ENCODE measurements around the gene ITGAE. TPM values are rescaled to one million over a fixed set of nuclear protein-coding genes. Genes with fewer than 3 reads are reported as not detected.

Gene ITGAE
- polyA plus RNA-seq, 3 donors = 66.6 to 102 (median 78.8) TPM

DNA sequence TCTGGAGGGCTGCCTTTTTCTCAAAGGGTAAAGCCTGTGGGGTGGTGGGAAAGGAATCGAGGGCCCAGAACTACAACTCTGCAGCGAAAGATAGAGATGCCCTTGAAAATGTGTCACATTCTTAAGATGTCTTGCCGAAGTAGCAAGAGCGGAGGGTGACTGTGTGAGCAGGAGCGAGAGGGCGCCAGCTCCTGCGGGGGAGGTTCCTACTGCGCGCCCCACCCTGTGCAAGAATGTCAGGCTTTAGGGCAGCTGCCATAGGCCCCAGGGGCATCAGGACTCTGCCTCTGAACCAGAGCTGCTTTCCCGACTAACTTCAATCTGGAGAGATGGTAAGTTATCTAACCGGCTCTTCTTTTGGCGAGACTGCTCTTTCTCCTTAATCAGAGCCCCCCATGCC is 11.8 kb upstream of the ITGAE start:
- H2AFZ ChIP-seq (ENCODE audit: insufficient read depth, low read depth, low read length, poor library complexity, severe bottlenecking) = no peak overlapping the region

DNA sequence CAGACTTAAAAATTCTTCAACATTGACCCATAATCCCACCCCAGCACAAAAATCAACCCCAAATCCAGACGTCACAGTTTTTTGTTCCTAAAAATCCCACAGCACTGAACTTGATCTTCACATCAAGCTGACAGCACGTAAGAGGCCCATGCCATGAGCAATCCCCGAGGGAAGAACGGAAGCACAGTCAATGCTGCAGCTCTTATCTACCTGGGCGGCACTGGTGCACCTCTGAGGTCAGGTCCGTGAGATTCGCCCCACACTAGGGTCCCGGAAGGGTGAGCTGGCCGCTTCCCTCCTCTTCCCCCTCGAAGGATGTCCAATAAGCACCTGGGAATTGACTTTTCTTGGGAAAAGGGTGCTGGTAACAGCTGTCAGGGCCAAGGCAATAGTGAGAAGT is 11.3 kb upstream of the ITGAE start:
- peak overlapping the region in 2 of 7 donors; percentile 12 to 34 for H3K27ac Mint-ChIP-seq

More for the DNA sequence above, 11.8 kb upstream of the ITGAE start:
- Histone ChIP-seq H3K9ac (ENCODE audit: insufficient read depth, low read length, poor library complexity, severe bottlenecking) (no peak overlapping the region), H3K79me2 (ENCODE audit: insufficient read depth, low read length) (no peaks in the 10 kb centered on the region), H3K4me1 (ENCODE audit: control insufficient read depth in 1 of 2, insufficient read depth in 2 of 2, low read length in 2 of 2) (no peaks in the 10 kb centered on the region), H3K4me3 (replicated peaks in 1 of 3; ENCODE audit: low read depth in 2 of 3, low read length in 3 of 3) (no peak overlapping the region), H3K36me3 (replicated peaks in 1 of 2; ENCODE audit: control insufficient read depth in 1 of 2, insufficient read depth in 2 of 2, low read length in 2 of 2) (peaks cover 86 to 98% of the 10 kb centered on the region in 2 donors), H3K27ac (ENCODE audit: low read depth in 1 of 2, low read length in 2 of 2) (no peak overlapping the region), H3K4me2 (replicated peaks; ENCODE audit: extremely low read depth, low read length, poor library complexity, severe bottlenecking) (no peak overlapping the region), H3K27me3 (ENCODE audit: control insufficient read depth in 2 of 2, insufficient read depth in 2 of 2, low read length in 2 of 2) (no peaks in the 10 kb centered on the region), H4K20me1 (ENCODE audit: insufficient read depth, low read length) (no peaks in the 10 kb centered on the region), H3K9me3 (replicated peaks in 1 of 2; ENCODE audit: control insufficient read depth in 1 of 2, insufficient read depth in 1 of 2, low read length in 2 of 2) (no peaks in the 10 kb centered on the region)
- peaks cover 0 to 4% (median 1%) of the 10 kb centered on the region in 3 donors for H3K27me3 Mint-ChIP-seq (ENCODE audit: low read depth in 3 of 3)
- H3K4me3 Mint-ChIP-seq = no peak overlapping the region
- intact Hi-C loops (cut with micrococcal nuclease) = no loop called here
- no peaks in the 10 kb centered on the region for H3K4me1 Mint-ChIP-seq
- H3K27ac Mint-ChIP-seq = peak overlapping the region in 2 of 7 donors; percentile 47 to 64
- no peak for DNase-seq
- TF ChIP-seq, protein P1, sequence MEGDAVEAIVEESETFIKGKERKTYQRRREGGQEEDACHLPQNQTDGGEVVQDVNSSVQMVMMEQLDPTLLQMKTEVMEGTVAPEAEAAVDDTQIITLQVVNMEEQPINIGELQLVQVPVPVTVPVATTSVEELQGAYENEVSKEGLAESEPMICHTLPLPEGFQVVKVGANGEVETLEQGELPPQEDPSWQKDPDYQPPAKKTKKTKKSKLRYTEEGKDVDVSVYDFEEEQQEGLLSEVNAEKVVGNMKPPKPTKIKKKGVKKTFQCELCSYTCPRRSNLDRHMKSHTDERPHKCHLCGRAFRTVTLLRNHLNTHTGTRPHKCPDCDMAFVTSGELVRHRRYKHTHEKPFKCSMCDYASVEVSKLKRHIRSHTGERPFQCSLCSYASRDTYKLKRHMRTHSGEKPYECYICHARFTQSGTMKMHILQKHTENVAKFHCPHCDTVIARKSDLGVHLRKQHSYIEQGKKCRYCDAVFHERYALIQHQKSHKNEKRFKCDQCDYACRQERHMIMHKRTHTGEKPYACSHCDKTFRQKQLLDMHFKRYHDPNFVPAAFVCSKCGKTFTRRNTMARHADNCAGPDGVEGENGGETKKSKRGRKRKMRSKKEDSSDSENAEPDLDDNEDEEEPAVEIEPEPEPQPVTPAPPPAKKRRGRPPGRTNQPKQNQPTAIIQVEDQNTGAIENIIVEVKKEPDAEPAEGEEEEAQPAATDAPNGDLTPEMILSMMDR (IDR thresholded peaks at IDR 0.05) = no peak
- 98% methylated on average over 11 of the region's 12 CpGs for WGBS (ENCODE audit: insufficient coverage)
- no peaks in the 10 kb centered on the region for H3K9me3 Mint-ChIP-seq
- H3K36me3 Mint-ChIP-seq = peaks cover 81 to 95% of the 10 kb centered on the region in 2 donors

More for the DNA sequence above, 11.3 kb upstream of the ITGAE start:
- H3K27ac ChIP-seq (ENCODE audit: low read depth in 1 of 2, low read length in 2 of 2) = no peak overlapping the region
- Mint-ChIP-seq H3K4me3 (no peak overlapping the region), H3K9me3 (no peaks in the 10 kb centered on the region), H3K27me3 (ENCODE audit: low read depth in 3 of 3) (peaks cover 0 to 4% (median 1%) of the 10 kb centered on the region in 3 donors), H3K36me3 (peaks cover 83 to 95% of the 10 kb centered on the region in 2 donors), H3K4me1 (no peaks in the 10 kb centered on the region)
- no peaks in the 10 kb centered on the region for H3K9me3 ChIP-seq (replicated peaks in 1 of 2; ENCODE audit: control insufficient read depth in 1 of 2, insufficient read depth in 1 of 2, low read length in 2 of 2)
- H3K27me3 ChIP-seq (ENCODE audit: control insufficient read depth in 2 of 2, insufficient read depth in 2 of 2, low read length in 2 of 2) = no peaks in the 10 kb centered on the region
- no peak overlapping the region for H3K9ac ChIP-seq (ENCODE audit: insufficient read depth, low read length, poor library complexity, severe bottlenecking)
- no peak overlapping the region for H2AFZ ChIP-seq (ENCODE audit: insufficient read depth, low read depth, low read length, poor library complexity, severe bottlenecking)
- intact Hi-C loops (cut with micrococcal nuclease) = no loop called here
- H3K4me2 ChIP-seq (replicated peaks; ENCODE audit: extremely low read depth, low read length, poor library complexity, severe bottlenecking) = no peak overlapping the region
- peaks cover 90 to 98% of the 10 kb centered on the region in 2 donors for H3K36me3 ChIP-seq (replicated peaks in 1 of 2; ENCODE audit: control insufficient read depth in 1 of 2, insufficient read depth in 2 of 2, low read length in 2 of 2)
- H4K20me1 ChIP-seq (ENCODE audit: insufficient read depth, low read length) = no peaks in the 10 kb centered on the region
- no peaks in the 10 kb centered on the region for H3K79me2 ChIP-seq (ENCODE audit: insufficient read depth, low read length)
- H3K4me1 ChIP-seq (ENCODE audit: control insufficient read depth in 1 of 2, insufficient read depth in 2 of 2, low read length in 2 of 2) = no peaks in the 10 kb centered on the region
- 98% methylated on average over 9 of the region's 10 CpGs for WGBS (ENCODE audit: insufficient coverage)
- H3K4me3 ChIP-seq (replicated peaks in 1 of 3; ENCODE audit: low read depth in 2 of 3, low read length in 3 of 3) = no peak overlapping the region
- DNase-seq = no peak
- TF ChIP-seq, protein P1 (IDR thresholded peaks at IDR 0.05) = no peak
